ENCODE data around the gene PPP1R3G. TPM values are rescaled to one million over a fixed set of nuclear protein-coding genes. Genes with fewer than 3 reads are reported as not detected.

The PPP1R3G gene
- total and polyA plus RNA-seq, 7 donors, result 0.06 to 0.50 (median 0.13) TPM

GRCh38 chr6:5053038-5053437 lies 32.1 kb upstream of the PPP1R3G start:
- H3K4me3 ChIP-seq, result no peak overlapping the region
- peaks cover 14% of the 10 kb centered on the region for H3K9me3 ChIP-seq
- no peak overlapping the region for H3K27ac ChIP-seq
- intact Hi-C loops (cut with DNase I), result no loop called here
- ATAC-seq (no peak), DNase-seq (no peak)
- no peak for TF ChIP-seq CTCF (IDR thresholded peaks at IDR 0.05)
- H3K4me1 ChIP-seq, result no peaks in the 10 kb centered on the region
- H3K27me3 ChIP-seq (ENCODE audit: insufficient read depth in 3 of 3, low read length in 2 of 3), result no peaks in the 10 kb centered on the region
- H3K36me3 ChIP-seq (ENCODE audit: insufficient read depth in 1 of 2, low read depth in 1 of 2), result no peaks in the 10 kb centered on the region

GRCh38 chr6:5053864-5054244 lies 31.3 kb upstream of the PPP1R3G start:
- no peaks in the 10 kb centered on the region for H3K4me1 ChIP-seq
- H3K4me3 ChIP-seq, result no peak overlapping the region
- H3K27me3 ChIP-seq (ENCODE audit: insufficient read depth in 3 of 3, low read length in 2 of 3), result no peaks in the 10 kb centered on the region
- no peak overlapping the region for H3K27ac ChIP-seq
- ATAC-seq (no peak), DNase-seq (no peak)
- H3K36me3 ChIP-seq (ENCODE audit: insufficient read depth in 1 of 2, low read depth in 1 of 2), result no peaks in the 10 kb centered on the region
- 63 to 71% (median 67%) methylated on average over 1 of the region's 1 CpG for WGBS, 3 donors
- no peak for TF ChIP-seq CTCF (IDR thresholded peaks at IDR 0.05)
- peaks cover 14% of the 10 kb centered on the region for H3K9me3 ChIP-seq
- intact Hi-C loops (cut with DNase I), result no loop called here

GRCh38 chr6:5054245-5054873 lies 30.8 kb upstream of the PPP1R3G start:
- Histone ChIP-seq H3K4me3 (no peak overlapping the region), H3K9me3 (peaks cover 14% of the 10 kb centered on the region), H3K4me1 (no peaks in the 10 kb centered on the region), H3K27ac (no peak overlapping the region), H3K36me3 (ENCODE audit: insufficient read depth in 1 of 2, low read depth in 1 of 2) (no peaks in the 10 kb centered on the region), H3K27me3 (ENCODE audit: insufficient read depth in 3 of 3, low read length in 2 of 3) (no peaks in the 10 kb centered on the region)
- ATAC-seq, result no peak
- WGBS, 3 donors, result 62 to 73% (median 73%) methylated on average over 6 of the region's 6 CpGs
- no peak for DNase-seq
- no peak for TF ChIP-seq CTCF (IDR thresholded peaks at IDR 0.05)
- intact Hi-C loops (cut with DNase I), result no loop called here

- ATAC-seq (no peak), DNase-seq (no peak)
- WGBS, 3 donors, result 89 to 94% (median 90%) methylated on average over 4 of the region's 4 CpGs
- no peaks in the 10 kb centered on the region for H3K27me3 ChIP-seq (ENCODE audit: insufficient read depth in 3 of 3, low read length in 2 of 3)
- H3K4me3 ChIP-seq, result no peak overlapping the region
- TF ChIP-seq CTCF (IDR thresholded peaks at IDR 0.05), result no peak
- intact Hi-C loops (cut with DNase I), result no loop called here
- H3K27ac ChIP-seq, result no peak overlapping the region
- no peaks in the 10 kb centered on the region for H3K4me1 ChIP-seq
- H3K9me3 ChIP-seq, result peaks cover 14% of the 10 kb centered on the region
- H3K36me3 ChIP-seq (ENCODE audit: insufficient read depth in 1 of 2, low read depth in 1 of 2), result no peaks in the 10 kb centered on the region
Measured at GRCh38 chr6:5055118-5055517, 30.0 kb upstream of the PPP1R3G start.

GRCh38 chr6:5058254-5058653 lies 26.9 kb upstream of the PPP1R3G start:
- WGBS, 3 donors, result 64 to 71% (median 67%) methylated on average over 8 of the region's 8 CpGs
- H3K4me3 ChIP-seq, result no peak overlapping the region
- DNase-seq (no peak), ATAC-seq (no peak)
- no peaks in the 10 kb centered on the region for H3K27me3 ChIP-seq (ENCODE audit: insufficient read depth in 3 of 3, low read length in 2 of 3)
- intact Hi-C loops (cut with DNase I), result no loop called here
- no peaks in the 10 kb centered on the region for H3K9me3 ChIP-seq
- no peaks in the 10 kb centered on the region for H3K36me3 ChIP-seq (ENCODE audit: insufficient read depth in 1 of 2, low read depth in 1 of 2)
- H3K4me1 ChIP-seq, result no peaks in the 10 kb centered on the region
- H3K27ac ChIP-seq, result no peak overlapping the region
- no peak for TF ChIP-seq CTCF (IDR thresholded peaks at IDR 0.05)
